Measurements from ENCODE around the gene HOXA3. TPM values are rescaled to one million over a fixed set of nuclear protein-coding genes. Genes with fewer than 3 reads are reported as not detected.

HOXA3 gene
- total RNA-seq, 1 experiment from 2014 or later = not detected

- H3K9me3 ChIP-seq (ENCODE audit: control insufficient read depth, low read depth, low read length) = no peaks in the 10 kb centered on the region
- H2BK12ac ChIP-seq (ENCODE audit: insufficient read length, low read depth, low read length) = no peak overlapping the region
- Mint-ChIP-seq H3K4me3 (no peak overlapping the region), H3K27ac (no peak overlapping the region; a peak in 1 of 7 replicates), H3K4me1 (peaks cover 10 to 26% of the 10 kb centered on the region in 2 experiments), H3K27me3 (ENCODE audit: low read depth) (peaks cover 100% of the 10 kb centered on the region), H3K9me3 (peaks cover 22 to 24% of the 10 kb centered on the region in 2 experiments), H3K36me3 (ENCODE audit: insufficient read depth in 1 of 3, low read depth in 3 of 3) (peaks cover 0 to 2% (median 0%) of the 10 kb centered on the region in 3 experiments; a peak in 3 of 7 replicates)
- no peak overlapping the region for H4K8ac ChIP-seq (replicated peaks; ENCODE audit: insufficient read length, low read depth, low read length)
- no peaks in the 10 kb centered on the region for H4K20me1 ChIP-seq (ENCODE audit: control insufficient read depth, insufficient read depth, insufficient read length)
- no peak overlapping the region for H2BK120ac ChIP-seq (ENCODE audit: low read depth, low read length, poor library complexity, severe bottlenecking)
- H3K4ac ChIP-seq (ENCODE audit: low read depth, low read length) = no peak overlapping the region
- H2BK5ac ChIP-seq (ENCODE audit: insufficient read length, low read length) = no peak overlapping the region
- H3K79me2 ChIP-seq (ENCODE audit: insufficient read depth, low read length) = no peaks in the 10 kb centered on the region
- no peak overlapping the region for H3K4me2 ChIP-seq (ENCODE audit: insufficient read depth, insufficient read length, low read length)
- no CpG with 5 or more reads among the region's 13 CpGs for WGBS (ENCODE audit: extremely low coverage, insufficient read length, low lambda C conversion rate)
- H2AFZ ChIP-seq (ENCODE audit: low read length) = no peak overlapping the region
- H3K18ac ChIP-seq (ENCODE audit: insufficient read length, low read depth, low read length) = no peak overlapping the region
- no peak overlapping the region for H3K14ac ChIP-seq (ENCODE audit: insufficient read depth, low read length)
- H3K23ac ChIP-seq (ENCODE audit: insufficient read length, low read depth, low read length) = no peak overlapping the region
- no peak overlapping the region for H3K27ac ChIP-seq (ENCODE audit: insufficient read length, low read depth, low read length)
- peaks cover 5% of the 10 kb centered on the region for H3K23me2 ChIP-seq (ENCODE audit: insufficient read length, low read depth, low read length, poor library complexity, severe bottlenecking)
- TF ChIP-seq CTCF (conservative IDR thresholded peaks at IDR 0.05) = no peak
- no peak overlapping the region for H3T11ph ChIP-seq (ENCODE audit: low read length)
- no peaks in the 10 kb centered on the region for H3K4me1 ChIP-seq (ENCODE audit: insufficient read depth, low read length)
- no peaks in the 10 kb centered on the region for H3K79me1 ChIP-seq (ENCODE audit: insufficient read depth, low read depth, low read length, poor library complexity, severe bottlenecking)
- H2BK20ac ChIP-seq (ENCODE audit: low read depth, low read length, poor library complexity, severe bottlenecking) = no peak overlapping the region
- no peak for DNase-seq
- H2AK5ac ChIP-seq (ENCODE audit: insufficient read length, low read length) = no peak overlapping the region
- H3K9ac ChIP-seq (ENCODE audit: extremely low read depth, insufficient read length, low read length) = no peak overlapping the region
- no peak overlapping the region for H3K56ac ChIP-seq (ENCODE audit: insufficient read length, low read depth, low read length)
- peaks cover 97% of the 10 kb centered on the region for H3K27me3 ChIP-seq (ENCODE audit: insufficient read depth, low read length)
- H4K91ac ChIP-seq (ENCODE audit: insufficient read length, low read depth, low read length) = no peak overlapping the region
- H2BK15ac ChIP-seq (ENCODE audit: low read depth, low read length) = no peak overlapping the region
- no peak overlapping the region for H4K5ac ChIP-seq (ENCODE audit: insufficient read length, low read depth, low read length)
Measured at GRCh38 chr7:27149842-27150567, 2.4 kb downstream of the HOXA3 start.

All from H9 (cell line).